ENCODE measurements around the gene OPHN1.

OPHN1 gene

DNA sequence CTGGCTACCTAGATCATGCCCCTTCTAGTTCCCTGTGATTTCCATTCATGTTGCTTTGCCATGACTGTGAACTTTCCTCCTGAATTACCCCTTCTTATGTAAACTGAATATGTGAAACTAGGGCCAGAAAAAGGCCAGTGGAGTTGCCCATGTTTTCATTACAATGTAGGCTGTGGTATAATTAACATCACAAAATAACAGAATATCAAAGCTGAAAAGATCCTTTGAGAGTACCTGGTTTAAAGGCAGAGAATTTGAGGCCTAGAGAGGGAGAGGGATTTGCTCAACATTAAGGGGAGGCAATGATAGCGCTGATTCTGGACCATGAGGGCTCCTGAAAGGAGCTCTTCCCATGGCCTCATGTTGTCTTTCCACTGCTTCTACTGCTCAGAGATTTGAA is 392.2 kb downstream of the OPHN1 start:
- peak overlapping the region; percentile 14; the same call in 1 of the 2 replicates for H2AFZ ChIP-seq (ENCODE audit: low read depth)
- no peaks in the 10 kb centered on the region for H3K27me3 ChIP-seq (ENCODE audit: insufficient read depth, low read depth)
- no peak overlapping the region for H3K4me3 ChIP-seq (IDR thresholded peaks at IDR 0.05; ENCODE audit: insufficient read depth, low read depth, low read length)
- H4K20me1 ChIP-seq (ENCODE audit: insufficient read depth): no peaks in the 10 kb centered on the region
- peak overlapping the region; percentile 27; the same call in 1 of the 2 replicates for H3K27ac ChIP-seq
- no peaks in the 10 kb centered on the region for H3K36me3 ChIP-seq (ENCODE audit: insufficient read depth)
- no peak overlapping the region; the same call in 1 of the 2 replicates for H3K9ac ChIP-seq
- TF ChIP-seq, protein P1, sequence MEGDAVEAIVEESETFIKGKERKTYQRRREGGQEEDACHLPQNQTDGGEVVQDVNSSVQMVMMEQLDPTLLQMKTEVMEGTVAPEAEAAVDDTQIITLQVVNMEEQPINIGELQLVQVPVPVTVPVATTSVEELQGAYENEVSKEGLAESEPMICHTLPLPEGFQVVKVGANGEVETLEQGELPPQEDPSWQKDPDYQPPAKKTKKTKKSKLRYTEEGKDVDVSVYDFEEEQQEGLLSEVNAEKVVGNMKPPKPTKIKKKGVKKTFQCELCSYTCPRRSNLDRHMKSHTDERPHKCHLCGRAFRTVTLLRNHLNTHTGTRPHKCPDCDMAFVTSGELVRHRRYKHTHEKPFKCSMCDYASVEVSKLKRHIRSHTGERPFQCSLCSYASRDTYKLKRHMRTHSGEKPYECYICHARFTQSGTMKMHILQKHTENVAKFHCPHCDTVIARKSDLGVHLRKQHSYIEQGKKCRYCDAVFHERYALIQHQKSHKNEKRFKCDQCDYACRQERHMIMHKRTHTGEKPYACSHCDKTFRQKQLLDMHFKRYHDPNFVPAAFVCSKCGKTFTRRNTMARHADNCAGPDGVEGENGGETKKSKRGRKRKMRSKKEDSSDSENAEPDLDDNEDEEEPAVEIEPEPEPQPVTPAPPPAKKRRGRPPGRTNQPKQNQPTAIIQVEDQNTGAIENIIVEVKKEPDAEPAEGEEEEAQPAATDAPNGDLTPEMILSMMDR (conservative IDR thresholded peaks at IDR 0.05; ENCODE audit: low read depth, low read length): no peak
- H3K4me1 ChIP-seq (ENCODE audit: low read depth, poor library complexity, severe bottlenecking): peaks cover 51% of the 10 kb centered on the region
- H3K79me2 ChIP-seq (ENCODE audit: insufficient read depth, low read depth): no peaks in the 10 kb centered on the region
- peak overlapping the region; percentile 31; the same call in 1 of the 2 replicates for H3K4me2 ChIP-seq

DNA sequence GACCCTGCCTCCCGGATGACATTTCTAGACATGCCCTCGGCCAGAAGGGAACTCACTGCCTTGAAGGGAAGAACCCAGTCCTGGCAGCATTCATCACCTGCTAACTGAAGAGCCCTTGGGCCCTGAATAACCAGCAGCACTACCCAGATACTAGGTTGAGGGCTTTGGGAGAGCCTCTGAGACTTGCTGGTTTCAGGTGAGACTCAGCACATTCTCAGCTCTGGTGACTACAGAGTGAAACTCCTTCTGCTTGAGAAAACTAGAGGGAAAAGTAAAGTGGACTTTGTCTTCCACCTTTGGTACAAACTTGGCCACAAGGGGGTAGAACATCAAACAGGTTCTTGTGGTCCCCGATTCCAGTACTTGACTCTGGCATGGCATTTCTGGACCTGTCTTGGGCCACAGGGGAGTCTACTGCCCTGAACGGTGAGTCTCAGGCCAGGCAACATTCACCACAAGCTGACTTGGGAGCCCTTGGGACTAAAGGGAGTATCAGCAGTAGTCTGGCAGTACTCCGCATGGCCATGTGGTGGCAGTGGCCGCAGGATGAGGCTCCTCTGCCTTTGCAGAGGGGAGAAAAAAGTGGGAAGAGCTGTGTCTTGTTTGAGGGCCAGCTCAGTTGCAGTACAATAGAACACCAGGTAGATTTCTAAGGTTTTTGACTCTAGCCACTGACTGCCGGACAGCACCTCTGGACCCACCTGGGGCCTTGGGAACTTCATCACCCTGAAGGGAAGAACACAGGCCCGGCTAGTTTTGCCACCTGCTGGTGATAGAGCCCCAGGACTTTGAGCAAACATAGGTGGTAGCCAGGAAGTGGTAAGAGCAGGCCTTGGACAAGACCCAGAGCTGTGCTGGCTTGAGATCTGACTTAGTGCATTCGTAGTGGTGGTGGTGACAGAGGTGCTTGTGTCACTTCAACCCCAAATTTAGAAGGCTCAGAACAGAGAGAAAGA is 414.8 kb downstream of the OPHN1 start:
- H4K20me1 ChIP-seq (ENCODE audit: insufficient read depth): no peaks in the 10 kb centered on the region
- H3K36me3 ChIP-seq (ENCODE audit: insufficient read depth): no peaks in the 10 kb centered on the region
- no peak overlapping the region for H3K4me3 ChIP-seq (IDR thresholded peaks at IDR 0.05; ENCODE audit: insufficient read depth, low read depth, low read length)
- peak overlapping the region; percentile 64 for H3K4me2 ChIP-seq
- peaks cover 64% of the 10 kb centered on the region for H3K4me1 ChIP-seq (ENCODE audit: low read depth, poor library complexity, severe bottlenecking)
- TF ChIP-seq, protein P1 (conservative IDR thresholded peaks at IDR 0.05; ENCODE audit: low read depth, low read length): peak; percentile 88
- H3K9ac ChIP-seq: no peak overlapping the region
- no peaks in the 10 kb centered on the region for H3K27me3 ChIP-seq (ENCODE audit: insufficient read depth, low read depth)
- peak overlapping the region; percentile 58; the same call in 1 of the 2 replicates for H2AFZ ChIP-seq (ENCODE audit: low read depth)
- H3K27ac ChIP-seq: peak overlapping the region; percentile 74
- no peaks in the 10 kb centered on the region for H3K79me2 ChIP-seq (ENCODE audit: insufficient read depth, low read depth)

DNA sequence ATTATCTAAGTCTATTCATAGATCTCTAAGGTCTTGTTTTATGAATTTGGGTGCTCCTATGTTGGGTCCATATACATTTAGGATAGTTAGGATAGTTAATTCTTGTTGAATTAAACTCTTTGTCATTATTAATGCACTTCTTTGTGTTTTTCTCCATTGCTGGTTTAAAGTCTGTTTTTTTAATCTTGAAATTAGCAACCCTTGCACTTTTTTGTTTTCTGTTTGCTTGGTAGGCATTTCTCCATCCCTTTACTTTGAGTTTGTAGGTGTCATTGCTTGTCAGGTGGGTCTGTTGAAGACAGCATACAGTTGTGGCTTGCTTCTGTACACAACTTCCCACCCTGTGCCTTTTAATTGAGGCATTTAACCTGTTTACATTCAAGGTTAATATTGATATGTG is 434.8 kb downstream of the OPHN1 start:
- TF ChIP-seq, protein P1 (conservative IDR thresholded peaks at IDR 0.05; ENCODE audit: low read depth, low read length): no peak
- no peaks in the 10 kb centered on the region for H3K36me3 ChIP-seq (ENCODE audit: insufficient read depth)
- no peak overlapping the region for H3K27ac ChIP-seq
- H3K4me1 ChIP-seq (ENCODE audit: low read depth, poor library complexity, severe bottlenecking): peaks cover 6% of the 10 kb centered on the region
- no peak overlapping the region for H2AFZ ChIP-seq (ENCODE audit: low read depth)
- no peaks in the 10 kb centered on the region for H4K20me1 ChIP-seq (ENCODE audit: insufficient read depth)
- no peak overlapping the region for H3K9ac ChIP-seq
- no peaks in the 10 kb centered on the region for H3K79me2 ChIP-seq (ENCODE audit: insufficient read depth, low read depth)
- H3K27me3 ChIP-seq (ENCODE audit: insufficient read depth, low read depth): no peaks in the 10 kb centered on the region
- H3K4me2 ChIP-seq: no peak overlapping the region
- H3K4me3 ChIP-seq (IDR thresholded peaks at IDR 0.05; ENCODE audit: insufficient read depth, low read depth, low read length): no peak overlapping the region
